Endodermal cell (in vitro differentiated cells): ENCODE data around the gene MLXIP. TPM values are rescaled to one million over a fixed set of nuclear protein-coding genes. Genes with fewer than 3 reads are reported as not detected.
"Not testable (repeated sequence)": the region's sequence is repeated elsewhere in the genome, so short reads cannot be mapped to it uniquely, and the experiment has no call there.

Experiments
- DNase-seq: peaks from one replicate; pipeline ENCODE4 v3.0.0-alpha.2; 2017
- H3K27ac ChIP-seq: 2 replicates; pipeline ENCODE4 v1.5.1; 2013; ENCODE audit warnings: mild to moderate bottlenecking, low read depth, low read length, moderate library complexity
- H3K27me3 ChIP-seq: 2 replicates; pipeline ENCODE4 v1.6.1; 2013; ENCODE audit warnings: mild to moderate bottlenecking, low read length, moderate library complexity; ENCODE audit not compliant: insufficient read depth, control insufficient read depth, poor library complexity, severe bottlenecking
- H3K36me3 ChIP-seq: 2 replicates; pipeline ENCODE4 v1.7.0; 2013; ENCODE audit warnings: mild to moderate bottlenecking, low read length, moderate library complexity; ENCODE audit not compliant: control insufficient read depth, insufficient read depth
- H3K4me1 ChIP-seq: one replicate; pipeline ENCODE4 v1.7.0; 2013; ENCODE audit warnings: low read length; ENCODE audit not compliant: control insufficient read depth, insufficient read depth
- H3K4me3 ChIP-seq: 2 replicates; pipeline ENCODE4 v1.5.1; 2013; ENCODE audit warnings: mild to moderate bottlenecking, low read length, moderate library complexity
- H3K9ac ChIP-seq: 2 replicates; pipeline ENCODE4 v1.6.1; 2013; ENCODE audit warnings: mild to moderate bottlenecking, low read length, moderate library complexity; ENCODE audit not compliant: poor library complexity, severe bottlenecking; ENCODE audit errors: extremely low read depth
- H3K9me3 ChIP-seq: 2 replicates; pipeline ENCODE4 v1.6.1; 2013; ENCODE audit warnings: mild to moderate bottlenecking, low read length, moderate library complexity; ENCODE audit not compliant: control insufficient read depth
- H3K27ac Mint-ChIP-seq: 2 replicates; pipeline ENCODE4 v1.8.0; 2020; ENCODE audit warnings: mixed read lengths
- H3K27me3 Mint-ChIP-seq: 2 replicates; pipeline ENCODE4 v1.8.0; 2021; ENCODE audit warnings: mild to moderate bottlenecking, mixed read lengths; ENCODE audit not compliant: insufficient read depth
- H3K36me3 Mint-ChIP-seq: 2 replicates; pipeline ENCODE4 v1.8.0; 2020; ENCODE audit warnings: low read depth, mixed read lengths
- H3K4me1 Mint-ChIP-seq: 2 replicates; pipeline ENCODE4 v1.8.0; 2020; ENCODE audit warnings: mixed read lengths
- H3K4me3 Mint-ChIP-seq: 2 replicates; pipeline ENCODE4 v1.8.0; 2020; ENCODE audit warnings: mild to moderate bottlenecking, moderate library complexity, mixed read lengths
- H3K9me3 Mint-ChIP-seq: 2 replicates; pipeline ENCODE4 v1.8.0; 2020; ENCODE audit warnings: mild to moderate bottlenecking, mixed read lengths
- CTCF ChIP-seq: fragments of 200-600 bp; sonication (generic); conservative IDR thresholded peaks from 2 replicates; pipeline ENCODE4 v1.5.0; 2021; ENCODE audit warnings: antibody characterized with exemption, mild to moderate bottlenecking
- WGBS, 2 experiments: methylation state at CpG; one replicate each; pipeline versions ENCODE4 v1.1.5 to v1.1.7; 2013; ENCODE audit warnings: missing lambda C conversion rate in 2 of 2, mixed read lengths in 1 of 2; ENCODE audit not compliant: insufficient coverage in 1 of 2, insufficient read length in 1 of 2; 5-methylcytosine and 5-hydroxymethylcytosine counted together
- total RNA-seq, 2 donors: library from RNA; stranded (reverse); fragmentation: NEBNext Ultra II Directional in 1 of 2; extraction: Animal tissue kit (Norgen Biotek cat#: 25700) in 1 of 2; gene quantifications; 2 replicates in 1 of 2; 3 replicates in 1 of 2; pipeline ENCODE4 v1.2.1, GENCODE V29; 2021

The MLXIP gene
- total RNA-seq, 2 donors from 2014 or later = 27.4 to 32.2 TPM

GRCh38 chr12:122036153-122036552 is 42.4 kb upstream of the MLXIP start:
- Histone ChIP-seq H3K9me3 (no peaks in the 10 kb centered on the region), H3K27ac (no peak overlapping the region), H3K27me3 (no peaks in the 10 kb centered on the region), H3K36me3 (peaks cover 39% of the 10 kb centered on the region), H3K4me3 (no peak overlapping the region), H3K4me1 (no peaks in the 10 kb centered on the region), H3K9ac (no peak overlapping the region)
- Mint-ChIP-seq H3K9me3 (no peaks in the 10 kb centered on the region), H3K4me1 (no peaks in the 10 kb centered on the region), H3K36me3 (peaks cover 47% of the 10 kb centered on the region), H3K27ac (no peak overlapping the region), H3K27me3 (no peaks in the 10 kb centered on the region), H3K4me3 (no peak overlapping the region)
- TF ChIP-seq CTCF = no peak
- 95 to 96% methylated on average over 6 of the region's 6 CpGs for WGBS, 2 experiments
- no peak for DNase-seq

- no peaks in the 10 kb centered on the region for H3K9me3 ChIP-seq
- peaks cover 56% of the 10 kb centered on the region for H3K36me3 ChIP-seq
- no peak overlapping the region for H3K27ac Mint-ChIP-seq
- 93 to 94% methylated on average over 18 to 21 of the region's 21 CpGs for WGBS, 2 experiments
- no peaks in the 10 kb centered on the region for H3K4me1 Mint-ChIP-seq
- no peak overlapping the region for H3K9ac ChIP-seq
- H3K27ac ChIP-seq = no peak overlapping the region
- H3K27me3 Mint-ChIP-seq = no peaks in the 10 kb centered on the region
- no peak overlapping the region for H3K4me3 Mint-ChIP-seq
- DNase-seq = no peak
- no peaks in the 10 kb centered on the region for H3K4me1 ChIP-seq
- no peaks in the 10 kb centered on the region for H3K27me3 ChIP-seq
- H3K4me3 ChIP-seq = no peak overlapping the region
- H3K36me3 Mint-ChIP-seq = peaks cover 63% of the 10 kb centered on the region
- no peak for TF ChIP-seq CTCF
- H3K9me3 Mint-ChIP-seq = no peaks in the 10 kb centered on the region
Measured at GRCh38 chr12:122040579-122041386, 37.8 kb upstream of the MLXIP start.

GRCh38 chr12:122041458-122041857 is 37.1 kb upstream of the MLXIP start:
- 92 to 93% methylated on average over 3 of the region's 3 CpGs for WGBS, 2 experiments
- not testable (repeated sequence) for H3K9ac ChIP-seq, H3K27me3 Mint-ChIP-seq, H3K4me3 Mint-ChIP-seq, H3K27ac Mint-ChIP-seq, H3K9me3 ChIP-seq, H3K9me3 Mint-ChIP-seq, H3K4me1 ChIP-seq, H3K4me1 Mint-ChIP-seq, H3K4me3 ChIP-seq, H3K27me3 ChIP-seq, H3K27ac ChIP-seq, DNase-seq
- peaks cover 54% of the 10 kb centered on the region for H3K36me3 ChIP-seq
- H3K36me3 Mint-ChIP-seq = peaks cover 63% of the 10 kb centered on the region
